Testis (tissue), 3 donors: ENCODE results near the gene TFF2. TPM values are rescaled to one million over a fixed set of nuclear protein-coding genes. Genes with fewer than 3 reads are reported as not detected.

Source experiments
- DNase-seq: peaks from one replicate; pipeline ENCODE4 v3.0.0-alpha.2; 2019
- H3K27ac ChIP-seq, 2 donors: fragments of 200-600 bp; sonication (generic); one replicate each; pipeline ENCODE4 v1.5.1; 2019
- H3K27me3 ChIP-seq: fragments of 200-600 bp; sonication (generic); one replicate; pipeline ENCODE4 v1.5.1; 2019
- H3K36me3 ChIP-seq: fragments of 200-600 bp; sonication (generic); one replicate; pipeline ENCODE4 v1.5.1; 2017; ENCODE audit warnings: low read depth; ENCODE audit errors: missing control alignments
- H3K4me1 ChIP-seq: fragments of 200-600 bp; sonication (generic); one replicate; pipeline ENCODE4 v1.5.1; 2019
- H3K4me3 ChIP-seq, 2 donors: fragments of 200-600 bp; sonication (generic); one replicate each; pipeline ENCODE4 v1.5.1; 2017 to 2019
- H3K9me3 ChIP-seq: fragments of 200-600 bp; sonication (generic); one replicate; pipeline ENCODE4 v1.5.1; 2017
- CTCF ChIP-seq, 3 experiments: fragments of 450-650 bp in 2 of 3; fragments of 200-600 bp in 1 of 3; sonication (generic) in 1 of 3; IDR thresholded peaks; one replicate each; pipeline ENCODE4 v1.5.1; 2016 to 2019; ENCODE audit warnings: antibody characterized with exemption in 3 of 3, mild to moderate bottlenecking in 2 of 3, moderate library complexity in 1 of 3
- POLR2A ChIP-seq: fragments of 450-650 bp; IDR thresholded peaks from one replicate; pipeline ENCODE4 v1.6.1; 2017; ENCODE audit warnings: antibody characterized with exemption, mild to moderate bottlenecking, moderate library complexity
- WGBS, 2 donors: methylation state at CpG; one replicate each; pipeline ENCODE4 v1.1.5; 2018; 5-methylcytosine and 5-hydroxymethylcytosine counted together
- intact Hi-C: fragments of 100-400 bp; cut with DNase I; formaldehyde crosslinking; loops from one replicate; pipeline ENCODE4 v1.15.1; 2023; ENCODE audit warnings: low total_unique reads
- polyA plus RNA-seq: library from polyadenylated mRNA; stranded (reverse); fragments of 350-450 nt; fragmentation: Illumina TruSeq; extraction: RNeasy Lipid Tissue Mini Kit (QIAGEN cat#74804); gene quantifications from one replicate; pipeline ENCODE4 v1.2.3, GENCODE V29; 2014; ENCODE audit warnings: low read depth, low replicate concordance; ENCODE audit not compliant: insufficient read depth
- total RNA-seq, 2 donors: library from RNA; depleted of rRNA; stranded (reverse); fragments of >200 nt; gene quantifications; one replicate each; pipeline ENCODE4 v1.2.3, GENCODE V29; 2016

The TFF2 gene
- total and polyA plus RNA-seq, 3 donors from 2014 or later: not detected

GRCh38 chr21:42396799-42397745, 46.3 kb upstream of the TFF2 start:
- H3K9me3 ChIP-seq: no peaks in the 10 kb centered on the region
- DNase-seq: no peak
- H3K4me3 ChIP-seq: no peak overlapping the region
- H3K4me1 ChIP-seq: no peaks in the 10 kb centered on the region
- H3K36me3 ChIP-seq: no peaks in the 10 kb centered on the region
- H3K27ac ChIP-seq: no peak overlapping the region
- intact Hi-C loops: no loop called here
- no peaks in the 10 kb centered on the region for H3K27me3 ChIP-seq
- 84 to 87% methylated on average over 16 to 19 of the region's 19 CpGs for WGBS, 2 donors
- no peak for TF ChIP-seq POLR2A
- no peak for TF ChIP-seq CTCF (IDR thresholded peaks at IDR 0.05)

GRCh38 chr21:42395905-42396651, 45.3 kb upstream of the TFF2 start, which contains the start of gene TMPRSS3:
TMPRSS3 (minus strand) TSS chr21:42396052; CDS start chr21:42395417, 635 bp downstream.
- Histone ChIP-seq H3K9me3 (no peaks in the 10 kb centered on the region), H3K4me3 (no peak within 1 kb of the TSS), H3K27ac (no peak within 1 kb of the TSS), H3K36me3 (no peaks in the 10 kb centered on the region), H3K4me1 (no peaks in the 10 kb centered on the region), H3K27me3 (no peaks in the 10 kb centered on the region)
- 72 to 75% methylated on average over 17 of the region's 17 CpGs for WGBS, 2 donors
- intact Hi-C loops: no loop called here
- no peak for TF ChIP-seq CTCF (IDR thresholded peaks at IDR 0.05)
- TF ChIP-seq POLR2A: no peak
- no peak for DNase-seq

GRCh38 chr21:42395302-42395701, 44.5 kb upstream of the TFF2 start:
- TF ChIP-seq CTCF (IDR thresholded peaks at IDR 0.05) (no peak), POLR2A (no peak)
- WGBS, 2 donors: 90 to 92% methylated on average over 11 of the region's 11 CpGs
- no peaks in the 10 kb centered on the region for H3K27me3 ChIP-seq
- no peak overlapping the region for H3K4me3 ChIP-seq
- H3K4me1 ChIP-seq: no peaks in the 10 kb centered on the region
- intact Hi-C loops: no loop called here
- H3K9me3 ChIP-seq: no peaks in the 10 kb centered on the region
- H3K36me3 ChIP-seq: no peaks in the 10 kb centered on the region
- no peak overlapping the region for H3K27ac ChIP-seq
- DNase-seq: no peak

GRCh38 chr21:42393443-42393950, 42.7 kb upstream of the TFF2 start:
- Histone ChIP-seq H3K36me3 (no peaks in the 10 kb centered on the region), H3K9me3 (no peaks in the 10 kb centered on the region), H3K27me3 (no peaks in the 10 kb centered on the region), H3K27ac (no peak overlapping the region), H3K4me3 (no peak overlapping the region), H3K4me1 (no peaks in the 10 kb centered on the region)
- intact Hi-C loops: no loop called here
- WGBS, 2 donors: 76 to 80% methylated on average over 8 of the region's 8 CpGs
- TF ChIP-seq CTCF (IDR thresholded peaks at IDR 0.05) (no peak), POLR2A (no peak)
- DNase-seq: no peak
